ENCODE results near the gene KRT12.

The KRT12 gene

GRCh38 chr17:40883031-40883430, 16.0 kb upstream of the KRT12 start:
- Histone ChIP-seq H3K4me3 (ENCODE audit: low read depth, low read length) (no peak overlapping the region), H3K9me3 (no peaks in the 10 kb centered on the region; the same call in 1 of the 2 replicates), H3K4me1 (no peaks in the 10 kb centered on the region)

GRCh38 chr17:40879026-40879425, 12.0 kb upstream of the KRT12 start:
- no peak for DNase-seq
- H3K27me3 ChIP-seq, result peaks cover 21% of the 10 kb centered on the region
- no peaks in the 10 kb centered on the region; the same call in 1 of the 2 replicates for H3K9me3 ChIP-seq
- no peaks in the 10 kb centered on the region for H3K4me1 ChIP-seq
- H3K36me3 ChIP-seq, result no peaks in the 10 kb centered on the region
- no peak overlapping the region for H3K4me3 ChIP-seq (ENCODE audit: low read depth, low read length)
- no peak for TF ChIP-seq CTCF (IDR thresholded peaks at IDR 0.05; ENCODE audit: low read depth, low read length)

More at GRCh38 chr17:40883031-40883430, 16.0 kb upstream of the KRT12 start:
- H3K27me3 ChIP-seq, result peaks cover 51% of the 10 kb centered on the region
- no peak for TF ChIP-seq CTCF (IDR thresholded peaks at IDR 0.05; ENCODE audit: low read depth, low read length)
- DNase-seq, result no peak
- no peaks in the 10 kb centered on the region for H3K36me3 ChIP-seq

GRCh38 chr17:40878044-40878443, 11.0 kb upstream of the KRT12 start:
- peaks cover 18% of the 10 kb centered on the region for H3K27me3 ChIP-seq
- no peak overlapping the region for H3K4me3 ChIP-seq (ENCODE audit: low read depth, low read length)
- no peaks in the 10 kb centered on the region for H3K4me1 ChIP-seq
- H3K36me3 ChIP-seq, result no peaks in the 10 kb centered on the region
- H3K9me3 ChIP-seq, result no peaks in the 10 kb centered on the region; the same call in 1 of the 2 replicates
- no peak for DNase-seq
- TF ChIP-seq CTCF (IDR thresholded peaks at IDR 0.05; ENCODE audit: low read depth, low read length), result no peak

- no peaks in the 10 kb centered on the region for H3K9me3 ChIP-seq
- no peaks in the 10 kb centered on the region for H3K4me1 ChIP-seq
- TF ChIP-seq CTCF (IDR thresholded peaks at IDR 0.05; ENCODE audit: low read depth, low read length), result no peak
- no peak for DNase-seq
- H3K4me3 ChIP-seq (ENCODE audit: low read depth, low read length), result no peak overlapping the region
- H3K27me3 ChIP-seq, result peaks cover 37% of the 10 kb centered on the region
- no peaks in the 10 kb centered on the region for H3K36me3 ChIP-seq
Observed at GRCh38 chr17:40873801-40874200, 6.8 kb upstream of the KRT12 start.

- Histone ChIP-seq H3K9me3 (no peaks in the 10 kb centered on the region), H3K36me3 (no peaks in the 10 kb centered on the region), H3K4me3 (ENCODE audit: low read depth, low read length) (no peak overlapping the region), H3K4me1 (no peaks in the 10 kb centered on the region), H3K27me3 (peaks cover 37% of the 10 kb centered on the region)
- no peak for TF ChIP-seq CTCF (IDR thresholded peaks at IDR 0.05; ENCODE audit: low read depth, low read length)
- DNase-seq, result no peak
Observed at GRCh38 chr17:40873255-40873654, 6.2 kb upstream of the KRT12 start.

- H3K4me3 ChIP-seq (ENCODE audit: low read depth, low read length), result no peak overlapping the region
- H3K4me1 ChIP-seq, result no peaks in the 10 kb centered on the region
- no peaks in the 10 kb centered on the region for H3K36me3 ChIP-seq
- no peak for TF ChIP-seq CTCF (IDR thresholded peaks at IDR 0.05; ENCODE audit: low read depth, low read length)
- peaks cover 39% of the 10 kb centered on the region for H3K27me3 ChIP-seq
- no peaks in the 10 kb centered on the region for H3K9me3 ChIP-seq
- DNase-seq, result no peak
Observed at GRCh38 chr17:40872416-40872815, 5.4 kb upstream of the KRT12 start.
